ENCODE results near the gene RITA1. TPM values are rescaled to one million over a fixed set of nuclear protein-coding genes. Genes with fewer than 3 reads are reported as not detected.
A peak's percentile ranks its signal among the peaks of the same experiment; 100 is the strongest.

RITA1 gene
- total RNA-seq, 1 donor from 2014 or later: 27.1 TPM

GRCh38 chr12:113179023-113179422 lies 6.5 kb upstream of the RITA1 start:
- no peak for DNase-seq (ENCODE audit: low read depth)

- no peak for DNase-seq (ENCODE audit: low read depth)
Observed at GRCh38 chr12:113180333-113180732, 5.2 kb upstream of the RITA1 start.

GRCh38 chr12:113181975-113182374 lies 3.5 kb upstream of the RITA1 start:
- no peak for DNase-seq (ENCODE audit: low read depth)

- no peak for DNase-seq (ENCODE audit: low read depth)
Observed at GRCh38 chr12:113183030-113183589, 2.4 kb upstream of the RITA1 start.

GRCh38 chr12:113184098-113184899 lies 1.2 kb upstream of the RITA1 start:
- DNase-seq (ENCODE audit: low read depth): peak; percentile 67

DNA sequence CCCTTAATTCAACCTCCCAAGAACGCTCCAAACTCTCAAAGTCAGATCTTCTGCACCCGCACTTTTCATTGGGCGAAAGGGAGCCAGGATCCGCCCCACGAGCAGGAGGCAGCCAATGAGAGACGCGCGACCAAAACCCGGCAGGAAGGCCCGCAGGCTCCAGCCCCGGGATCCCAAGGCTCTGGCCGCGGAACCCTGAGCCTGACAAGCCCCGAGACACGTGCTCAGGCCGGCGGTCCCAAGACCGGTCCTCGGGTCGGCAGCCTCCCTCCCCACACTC lies 681 bp upstream of the RITA1 start:
- DNase-seq (ENCODE audit: low read depth): peak; percentile 73

- peak; percentile 48 for DNase-seq (ENCODE audit: low read depth)
Observed at GRCh38 chr12:113186033-113186365, 478 bp downstream of the RITA1 start.

GRCh38 chr12:113186666-113187325 lies 1.3 kb downstream of the RITA1 start:
- no peak for DNase-seq (ENCODE audit: low read depth)

DNA sequence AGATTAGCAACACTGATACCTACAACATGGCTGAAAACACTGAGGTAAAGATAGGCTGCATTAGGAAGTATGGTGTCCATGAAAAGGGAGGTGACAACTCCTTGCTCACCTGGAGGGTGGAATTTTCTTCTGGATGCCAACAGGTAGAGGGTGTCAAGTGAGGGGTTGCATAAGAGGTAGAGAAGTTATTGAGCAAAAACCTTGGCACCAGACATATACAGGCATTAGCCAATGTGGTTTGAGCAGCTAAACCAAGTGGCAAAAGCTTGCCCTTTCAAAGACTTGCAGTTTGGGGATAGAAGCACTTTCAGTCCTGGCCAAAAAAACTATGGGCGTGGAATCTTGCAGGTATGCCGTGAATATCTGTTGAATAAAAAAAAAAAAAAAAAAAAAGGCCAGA lies 3.8 kb downstream of the RITA1 start:
- no peak for DNase-seq (ENCODE audit: low read depth)

GRCh38 chr12:113190761-113191160 lies 5.2 kb downstream of the RITA1 start:
- peak; percentile 56 for DNase-seq (ENCODE audit: low read depth)

GRCh38 chr12:113191227-113191626 lies 5.7 kb downstream of the RITA1 start:
- DNase-seq (ENCODE audit: low read depth): no peak

GRCh38 chr12:113194971-113195391 lies 9.5 kb downstream of the RITA1 start:
- DNase-seq (ENCODE audit: low read depth): peak; percentile 72

DNA sequence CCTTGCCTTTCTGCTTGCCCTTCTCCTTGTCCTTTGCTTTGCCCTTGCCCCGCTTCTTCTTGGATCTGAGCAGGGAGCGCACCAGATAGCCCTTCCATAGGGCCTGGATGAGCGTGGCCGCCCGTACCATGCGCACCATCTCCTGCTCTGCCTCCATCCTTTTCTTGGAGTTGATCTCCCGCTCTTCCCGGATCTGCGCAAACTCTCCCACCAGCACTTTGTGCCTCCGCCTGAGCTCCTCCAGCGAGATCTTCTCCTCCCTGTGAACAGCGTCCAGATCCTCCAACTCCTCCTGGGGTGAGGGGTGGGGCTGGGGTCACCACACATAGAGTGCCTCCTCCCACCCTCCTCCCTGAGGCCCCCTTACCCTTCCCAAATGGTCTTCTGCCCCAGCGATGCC lies 10.1 kb downstream of the RITA1 start:
- no peak for DNase-seq (ENCODE audit: low read depth)

DNA sequence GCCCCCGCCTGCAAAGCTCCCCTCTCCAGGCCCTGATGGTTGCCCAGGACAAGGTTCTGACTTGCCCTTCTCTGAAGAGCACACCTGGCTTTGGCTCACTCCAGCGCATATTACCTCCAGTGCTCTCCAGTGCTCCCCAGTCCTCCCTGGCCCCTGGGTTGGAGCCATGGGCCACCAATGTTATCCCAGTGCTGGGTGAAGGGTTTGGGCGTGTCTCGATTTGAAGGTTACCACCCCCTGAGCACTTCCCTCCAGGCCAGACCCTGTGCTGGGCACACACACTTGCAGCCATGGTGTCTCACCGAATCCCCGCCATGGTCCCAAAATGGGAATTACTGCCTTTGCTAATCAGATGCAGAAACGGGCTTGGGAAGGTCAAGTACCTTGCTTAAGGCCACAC lies 11.1 kb downstream of the RITA1 start:
- DNase-seq (ENCODE audit: low read depth): no peak

- DNase-seq (ENCODE audit: low read depth): peak; percentile 72
Observed at GRCh38 chr12:113196990-113197389, 11.5 kb downstream of the RITA1 start.

DNA sequence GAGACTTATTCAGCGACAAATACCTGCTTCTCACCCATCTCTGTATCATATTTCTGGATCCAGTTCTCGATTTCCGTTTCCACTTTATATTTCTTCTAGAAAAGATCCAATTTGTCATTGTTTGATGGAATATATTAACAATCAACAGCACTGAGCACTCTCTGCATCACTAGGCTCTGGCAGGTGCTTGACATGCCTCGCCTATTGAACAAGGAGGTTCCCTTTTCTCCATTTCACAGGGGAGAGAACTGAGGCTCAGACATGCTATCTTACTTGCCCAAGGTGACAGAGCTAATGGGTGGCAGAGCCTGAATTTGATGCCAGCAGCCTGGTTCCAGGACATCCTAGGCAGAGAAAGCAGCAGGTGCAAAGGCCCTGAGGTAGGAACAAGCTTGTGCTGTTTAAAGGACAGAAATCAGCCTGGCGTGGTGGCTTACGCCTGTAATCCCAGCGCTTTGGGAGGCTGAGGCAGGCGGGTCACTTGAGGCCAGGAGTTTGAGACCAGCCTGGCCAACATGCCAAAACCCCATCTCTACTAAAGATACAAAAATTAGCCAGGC lies 12.1 kb downstream of the RITA1 start:
- DNase-seq (ENCODE audit: low read depth): no peak

GRCh38 chr12:113198296-113198695 lies 12.8 kb downstream of the RITA1 start:
- peak; percentile 77 for DNase-seq (ENCODE audit: low read depth)

DNA sequence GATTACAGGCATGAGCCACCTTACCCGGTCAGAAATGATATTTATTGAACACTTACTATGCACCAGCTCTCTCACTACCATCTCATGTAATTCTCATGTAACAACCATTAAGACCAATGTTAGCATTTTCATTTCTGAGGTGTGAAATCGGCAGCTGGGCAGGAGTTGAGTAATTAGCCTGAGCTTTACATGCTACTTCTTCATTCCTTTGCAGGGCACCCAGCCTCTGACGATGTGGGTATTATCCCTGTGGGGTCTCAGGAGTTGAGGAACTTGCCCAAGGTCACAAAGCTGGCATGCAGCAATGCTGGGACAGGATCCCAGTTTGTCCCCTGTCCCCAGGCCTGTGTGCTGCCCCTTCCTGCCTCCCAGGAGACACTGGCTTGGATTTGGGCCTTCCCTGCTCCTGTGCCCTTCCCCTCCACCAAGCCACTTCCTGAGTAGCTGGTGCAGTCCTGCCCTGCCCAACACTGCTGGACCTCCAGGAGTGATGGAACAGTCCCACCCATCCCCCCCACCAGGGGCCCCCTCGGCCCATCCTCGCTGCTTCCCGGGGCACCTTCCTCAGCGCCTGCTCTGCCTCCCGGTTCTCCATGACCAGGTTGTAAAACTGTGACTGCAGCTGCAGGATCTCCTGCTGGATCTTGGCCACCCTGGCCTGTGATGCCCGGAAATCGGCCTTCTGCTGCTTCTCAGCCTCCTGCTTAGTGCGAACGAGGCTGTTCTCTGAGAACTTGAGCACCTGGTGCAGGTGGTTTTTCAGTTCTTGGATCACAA lies 14.7 kb downstream of the RITA1 start:
- no peak for DNase-seq (ENCODE audit: low read depth)

- no peak for DNase-seq (ENCODE audit: low read depth)
Observed at GRCh38 chr12:113201187-113202177, 16.0 kb downstream of the RITA1 start.

DNA sequence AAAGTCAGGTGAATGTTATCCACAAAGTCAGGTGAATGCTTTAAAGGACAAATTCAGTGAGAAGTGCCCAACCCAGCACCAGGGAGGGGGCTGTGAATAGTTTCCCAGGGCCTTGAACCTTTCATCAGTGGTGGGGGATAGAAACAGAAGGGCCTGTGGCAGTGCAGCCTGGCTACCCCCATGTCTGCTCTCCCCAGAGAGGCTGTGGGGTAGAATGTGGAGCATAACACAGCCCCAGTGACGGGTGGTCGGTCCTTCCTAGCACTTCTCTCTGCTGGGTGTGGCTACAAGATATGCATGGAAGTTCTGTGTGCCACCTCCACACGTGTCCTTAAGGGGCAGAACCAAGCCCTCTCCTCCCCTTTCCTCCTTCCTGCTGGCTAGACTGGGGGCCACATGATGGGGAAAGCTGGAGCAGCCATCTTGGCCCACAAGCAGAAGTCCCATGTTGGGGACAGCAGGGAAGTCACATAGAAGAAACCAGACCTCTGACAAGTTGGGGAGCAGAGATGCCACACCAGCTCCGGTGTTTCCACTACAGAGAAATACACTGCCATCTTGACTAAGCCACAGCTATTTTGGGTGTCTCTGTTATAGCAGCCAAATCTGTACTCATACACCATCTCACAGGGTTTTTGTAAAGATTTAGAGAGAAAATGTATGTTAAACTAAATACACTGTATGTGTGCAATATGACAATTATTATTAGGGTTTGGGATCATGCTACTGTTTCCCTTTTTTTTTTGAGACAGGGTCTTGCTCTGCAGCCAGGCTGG lies 17.0 kb downstream of the RITA1 start:
- DNase-seq (ENCODE audit: low read depth): no peak
